ENCODE data around the gene ERBB4. TPM values are rescaled to one million over a fixed set of nuclear protein-coding genes. Genes with fewer than 3 reads are reported as not detected.

ERBB4 gene
- total RNA-seq, 4 donors from 2014 or later = 0.16 to 12.7 (median 0.27) TPM; not detected in 1

DNA sequence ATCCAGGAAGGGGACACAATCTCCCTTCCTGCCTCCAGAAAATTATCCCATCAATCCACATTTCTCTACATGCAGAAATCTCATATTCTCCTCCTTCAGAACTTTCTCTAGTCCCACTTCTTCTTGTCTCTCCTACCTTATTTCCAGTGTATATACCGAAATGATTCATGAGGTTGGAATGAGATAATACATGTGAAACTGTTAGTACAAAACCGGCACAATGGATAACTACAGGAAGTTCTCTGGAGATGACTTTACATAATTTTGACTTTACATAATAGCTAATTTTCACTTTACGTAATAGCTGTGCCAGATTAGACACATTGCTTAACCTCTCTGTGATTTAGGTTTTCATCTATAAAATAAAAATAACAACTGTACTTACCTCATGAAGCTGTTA is 801.3 kb downstream of the ERBB4 start:
- 57 to 58% methylated on average over 3 of the region's 3 CpGs for WGBS, 2 donors (ENCODE audit: low coverage in 1 of 2)
- H3K27ac ChIP-seq = no peak overlapping the region

DNA sequence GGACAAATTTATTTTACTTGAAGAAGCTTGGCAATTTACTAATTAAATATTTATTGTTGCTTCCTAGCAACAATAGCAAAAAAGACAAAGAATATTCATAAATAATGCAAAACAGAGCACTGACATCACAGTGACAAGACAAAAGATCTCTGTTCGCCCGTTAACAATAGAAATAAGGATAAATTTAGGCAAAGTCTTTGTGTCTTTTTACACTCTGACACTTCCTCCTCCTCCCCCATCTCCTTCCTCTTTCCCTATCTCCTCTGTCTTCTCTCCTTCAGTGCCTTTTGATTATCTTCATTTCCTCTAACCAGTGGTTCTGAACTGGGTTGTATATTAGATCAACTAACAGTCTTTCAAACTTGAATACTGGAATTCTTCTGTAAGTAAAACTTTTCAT is 808.4 kb downstream of the ERBB4 start:
- no peaks in the 10 kb centered on the region for H3K27me3 ChIP-seq
- in situ Hi-C loops (cut with MboI; ENCODE audit: low pct_ligation_motif_present in 1 of 4, low pct_unique_long_range_greater_than_20kb in 1 of 4, low sequenced_read_pairs in 3 of 4) (no loop called here), intact Hi-C loops (cut with DNase I; ENCODE audit: low total_unique reads) (no loop called here)
- H3K36me3 ChIP-seq = no peaks in the 10 kb centered on the region
- 60 to 68% methylated on average over 2 of the region's 2 CpGs for WGBS, 2 donors (ENCODE audit: low coverage in 1 of 2)
- DNase-seq = no peak
- no peak overlapping the region for H3K27ac ChIP-seq
- no peaks in the 10 kb centered on the region for H3K9me3 ChIP-seq
- no peak overlapping the region for H3K4me3 ChIP-seq
- TF ChIP-seq POLR2A (IDR thresholded peaks at IDR 0.05) (no peak), POLR2AphosphoS5 (IDR thresholded peaks at IDR 0.05) (no peak), EP300 (IDR thresholded peaks at IDR 0.05; ENCODE audit: low read depth) (no peak)
- TF ChIP-seq, protein P1, sequence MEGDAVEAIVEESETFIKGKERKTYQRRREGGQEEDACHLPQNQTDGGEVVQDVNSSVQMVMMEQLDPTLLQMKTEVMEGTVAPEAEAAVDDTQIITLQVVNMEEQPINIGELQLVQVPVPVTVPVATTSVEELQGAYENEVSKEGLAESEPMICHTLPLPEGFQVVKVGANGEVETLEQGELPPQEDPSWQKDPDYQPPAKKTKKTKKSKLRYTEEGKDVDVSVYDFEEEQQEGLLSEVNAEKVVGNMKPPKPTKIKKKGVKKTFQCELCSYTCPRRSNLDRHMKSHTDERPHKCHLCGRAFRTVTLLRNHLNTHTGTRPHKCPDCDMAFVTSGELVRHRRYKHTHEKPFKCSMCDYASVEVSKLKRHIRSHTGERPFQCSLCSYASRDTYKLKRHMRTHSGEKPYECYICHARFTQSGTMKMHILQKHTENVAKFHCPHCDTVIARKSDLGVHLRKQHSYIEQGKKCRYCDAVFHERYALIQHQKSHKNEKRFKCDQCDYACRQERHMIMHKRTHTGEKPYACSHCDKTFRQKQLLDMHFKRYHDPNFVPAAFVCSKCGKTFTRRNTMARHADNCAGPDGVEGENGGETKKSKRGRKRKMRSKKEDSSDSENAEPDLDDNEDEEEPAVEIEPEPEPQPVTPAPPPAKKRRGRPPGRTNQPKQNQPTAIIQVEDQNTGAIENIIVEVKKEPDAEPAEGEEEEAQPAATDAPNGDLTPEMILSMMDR (IDR thresholded peaks at IDR 0.05) = no peak
- H3K4me1 ChIP-seq = no peaks in the 10 kb centered on the region

More for the DNA sequence above, 801.3 kb downstream of the ERBB4 start:
- intact Hi-C loops (cut with DNase I; ENCODE audit: low total_unique reads) (no loop called here), in situ Hi-C loops (cut with MboI; ENCODE audit: low pct_ligation_motif_present in 1 of 4, low pct_unique_long_range_greater_than_20kb in 1 of 4, low sequenced_read_pairs in 3 of 4) (no loop called here)
- no peaks in the 10 kb centered on the region for H3K9me3 ChIP-seq
- no peak for DNase-seq
- H3K36me3 ChIP-seq = no peaks in the 10 kb centered on the region
- H3K4me1 ChIP-seq = no peaks in the 10 kb centered on the region
- H3K27me3 ChIP-seq = no peaks in the 10 kb centered on the region
- H3K4me3 ChIP-seq = no peak overlapping the region
- TF ChIP-seq, protein P1 (IDR thresholded peaks at IDR 0.05) = no peak
- TF ChIP-seq POLR2A (IDR thresholded peaks at IDR 0.05) = no peak
- TF ChIP-seq POLR2AphosphoS5 (IDR thresholded peaks at IDR 0.05) = no peak
- no peak for TF ChIP-seq EP300 (IDR thresholded peaks at IDR 0.05; ENCODE audit: low read depth)

DNA sequence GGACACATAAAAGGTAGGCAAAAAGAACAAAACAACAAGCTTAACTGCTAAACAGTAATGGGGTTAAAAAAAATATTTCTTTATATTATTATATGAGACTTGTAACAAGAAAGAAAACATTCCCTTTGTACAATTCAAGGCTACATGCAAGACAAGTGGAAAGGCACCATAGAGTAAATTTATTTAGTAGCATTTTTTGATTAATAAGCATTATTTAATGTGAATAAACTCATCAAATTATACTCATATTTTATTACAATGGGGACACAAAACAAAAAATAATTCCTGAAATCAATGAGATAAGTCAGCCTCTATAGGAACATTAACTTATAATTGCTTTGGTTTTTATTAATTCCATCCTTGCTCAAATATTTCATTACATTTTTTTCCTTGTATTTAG is 809.2 kb downstream of the ERBB4 start:
- intact Hi-C loops (cut with DNase I; ENCODE audit: low total_unique reads) = no loop called here
- Histone ChIP-seq H3K27ac (no peak overlapping the region), H3K4me3 (no peak overlapping the region), H3K9me3 (no peaks in the 10 kb centered on the region), H3K4me1 (no peaks in the 10 kb centered on the region), H3K36me3 (no peaks in the 10 kb centered on the region), H3K27me3 (no peaks in the 10 kb centered on the region)
- TF ChIP-seq POLR2A (IDR thresholded peaks at IDR 0.05) (no peak), EP300 (IDR thresholded peaks at IDR 0.05; ENCODE audit: low read depth) (no peak), POLR2AphosphoS5 (IDR thresholded peaks at IDR 0.05) (no peak)
- TF ChIP-seq, protein P1 (IDR thresholded peaks at IDR 0.05) = no peak
- DNase-seq = no peak
- in situ Hi-C loops (cut with MboI; ENCODE audit: low pct_ligation_motif_present in 1 of 4, low pct_unique_long_range_greater_than_20kb in 1 of 4, low sequenced_read_pairs in 3 of 4) = no loop called here

DNA sequence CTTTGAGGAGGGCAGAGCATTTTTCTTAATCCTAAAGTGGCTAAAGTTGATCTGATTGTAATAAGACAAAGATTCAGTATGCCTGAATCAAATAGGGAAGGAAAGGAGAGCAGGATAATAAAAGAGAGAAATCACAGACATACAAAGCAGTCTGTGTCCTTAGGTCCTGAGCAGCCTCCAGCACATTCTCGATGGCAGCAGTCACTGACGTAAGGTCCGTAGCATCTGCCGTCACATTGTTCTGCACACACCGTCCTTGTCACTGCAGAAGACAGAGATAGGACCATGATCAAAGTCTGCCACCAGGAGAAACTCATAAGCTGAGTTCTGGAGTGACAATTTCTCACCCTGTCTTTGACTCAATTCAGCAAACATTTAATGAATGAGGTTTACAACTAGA is 813.7 kb downstream of the ERBB4 start:
- Histone ChIP-seq H3K4me3 (no peak overlapping the region), H3K9me3 (no peaks in the 10 kb centered on the region), H3K36me3 (no peaks in the 10 kb centered on the region), H3K27ac (no peak overlapping the region), H3K27me3 (no peaks in the 10 kb centered on the region), H3K4me1 (no peaks in the 10 kb centered on the region)
- intact Hi-C loops (cut with DNase I; ENCODE audit: low total_unique reads) = no loop called here
- WGBS, 2 donors (ENCODE audit: low coverage in 1 of 2) = 79 to 89% methylated on average over 5 of the region's 5 CpGs
- TF ChIP-seq POLR2AphosphoS5 (IDR thresholded peaks at IDR 0.05) (no peak), POLR2A (IDR thresholded peaks at IDR 0.05) (no peak), EP300 (IDR thresholded peaks at IDR 0.05; ENCODE audit: low read depth) (no peak)
- TF ChIP-seq, protein P1 (IDR thresholded peaks at IDR 0.05) = no peak
- DNase-seq = no peak
- in situ Hi-C loops (cut with MboI; ENCODE audit: low pct_ligation_motif_present in 1 of 4, low pct_unique_long_range_greater_than_20kb in 1 of 4, low sequenced_read_pairs in 3 of 4) = no loop called here

All from transverse colon (tissue), 4 donors.